Osteoblast (primary cell): ENCODE data around the gene SGPP2. TPM values are rescaled to one million over a fixed set of nuclear protein-coding genes. Genes with fewer than 3 reads are reported as not detected.

Source experiments
- DNase-seq: peaks from one replicate; pipeline ENCODE4 v3.0.0; 2011; ENCODE audit warnings: low spot score, mixed read lengths; ENCODE audit not compliant: insufficient read length; ENCODE audit errors: missing footprints
- H2AFZ ChIP-seq: 2 replicates; pipeline ENCODE4 v1.6.0; 2011; ENCODE audit warnings: mild to moderate bottlenecking, low read length
- H3K27ac ChIP-seq: 2 replicates; pipeline ENCODE4 v1.5.1; 2011; ENCODE audit warnings: mild to moderate bottlenecking, low read depth, low read length, moderate library complexity
- H3K27me3 ChIP-seq: 2 replicates; pipeline ENCODE4 v1.6.0; 2012; ENCODE audit warnings: mild to moderate bottlenecking, control low read depth, inconsistent platforms, low read length, moderate library complexity; ENCODE audit not compliant: insufficient read depth
- H3K36me3 ChIP-seq: 2 replicates; pipeline ENCODE4 v1.5.1; 2011; ENCODE audit warnings: mild to moderate bottlenecking, low read length, control low read depth, moderate library complexity; ENCODE audit not compliant: insufficient read depth
- H3K4me1 ChIP-seq: 2 replicates; pipeline ENCODE4 v1.5.1; 2011; ENCODE audit warnings: mild to moderate bottlenecking, low read length, control low read depth, moderate library complexity; ENCODE audit not compliant: insufficient read depth
- H3K4me2 ChIP-seq: 2 replicates; pipeline ENCODE4 v1.6.0; 2011; ENCODE audit warnings: mild to moderate bottlenecking, low read length; ENCODE audit not compliant: insufficient read depth
- H3K4me3 ChIP-seq: fragments of 200-600 bp; sonication (generic); 3 replicates; pipeline ENCODE4 v1.5.1; 2012; ENCODE audit warnings: mild to moderate bottlenecking, low read length, inconsistent platforms; ENCODE audit not compliant: insufficient read depth
- H3K79me2 ChIP-seq: 2 replicates; pipeline ENCODE4 v1.6.0; 2012; ENCODE audit warnings: mild to moderate bottlenecking, low read length, control low read depth, inconsistent platforms; ENCODE audit not compliant: insufficient read depth
- H3K9me3 ChIP-seq: 2 replicates; pipeline ENCODE4 v1.5.1; 2011; ENCODE audit warnings: low read depth, low read length, control low read depth
- H4K20me1 ChIP-seq: 2 replicates; pipeline ENCODE4 v1.6.0; 2012; ENCODE audit warnings: mild to moderate bottlenecking, low read length, control low read depth; ENCODE audit not compliant: insufficient read depth
- total RNA-seq: library from RNA; depleted of rRNA; stranded (reverse); fragments of >200 nt; gene quantifications from 2 replicates; pipeline ENCODE4 v1.2.3, GENCODE V29; 2012
- TF ChIP-seq, protein P1 (sequence below): IDR thresholded peaks from 2 replicates; pipeline ENCODE4 v1.5.1; 2011; ENCODE audit warnings: mild to moderate bottlenecking, low read depth, low read length, moderate library complexity; ENCODE audit errors: extremely low read depth

SGPP2 gene
- total RNA-seq, 1 donor, result not detected

DNA sequence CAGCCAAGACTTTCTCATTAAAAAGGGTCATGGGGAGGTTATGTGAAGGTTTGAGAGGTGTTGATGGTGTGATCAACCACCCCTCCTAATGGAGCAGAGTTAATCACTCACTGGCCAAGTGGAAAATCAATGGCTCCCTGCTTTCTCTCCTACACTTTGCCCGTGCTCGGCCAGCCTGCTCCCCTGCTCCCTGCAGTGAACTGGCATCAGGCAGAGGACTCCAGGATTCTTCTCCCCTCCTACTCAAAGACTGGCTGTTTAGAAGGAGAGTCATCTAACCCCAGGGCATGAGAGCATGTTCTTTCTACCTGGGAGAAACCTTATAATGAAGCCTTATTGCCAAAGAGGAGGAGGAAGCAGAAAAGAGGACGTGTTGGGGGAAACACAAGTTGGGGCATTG lies 74.9 kb downstream of the SGPP2 start:
- no peaks in the 10 kb centered on the region for H3K79me2 ChIP-seq
- no peak overlapping the region for H3K4me3 ChIP-seq
- no peaks in the 10 kb centered on the region for H3K27me3 ChIP-seq
- H3K27ac ChIP-seq, result no peak overlapping the region
- no peaks in the 10 kb centered on the region for H4K20me1 ChIP-seq
- H3K4me1 ChIP-seq, result no peaks in the 10 kb centered on the region
- H3K36me3 ChIP-seq, result no peaks in the 10 kb centered on the region
- TF ChIP-seq, protein P1, sequence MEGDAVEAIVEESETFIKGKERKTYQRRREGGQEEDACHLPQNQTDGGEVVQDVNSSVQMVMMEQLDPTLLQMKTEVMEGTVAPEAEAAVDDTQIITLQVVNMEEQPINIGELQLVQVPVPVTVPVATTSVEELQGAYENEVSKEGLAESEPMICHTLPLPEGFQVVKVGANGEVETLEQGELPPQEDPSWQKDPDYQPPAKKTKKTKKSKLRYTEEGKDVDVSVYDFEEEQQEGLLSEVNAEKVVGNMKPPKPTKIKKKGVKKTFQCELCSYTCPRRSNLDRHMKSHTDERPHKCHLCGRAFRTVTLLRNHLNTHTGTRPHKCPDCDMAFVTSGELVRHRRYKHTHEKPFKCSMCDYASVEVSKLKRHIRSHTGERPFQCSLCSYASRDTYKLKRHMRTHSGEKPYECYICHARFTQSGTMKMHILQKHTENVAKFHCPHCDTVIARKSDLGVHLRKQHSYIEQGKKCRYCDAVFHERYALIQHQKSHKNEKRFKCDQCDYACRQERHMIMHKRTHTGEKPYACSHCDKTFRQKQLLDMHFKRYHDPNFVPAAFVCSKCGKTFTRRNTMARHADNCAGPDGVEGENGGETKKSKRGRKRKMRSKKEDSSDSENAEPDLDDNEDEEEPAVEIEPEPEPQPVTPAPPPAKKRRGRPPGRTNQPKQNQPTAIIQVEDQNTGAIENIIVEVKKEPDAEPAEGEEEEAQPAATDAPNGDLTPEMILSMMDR, result no peak
- no peak overlapping the region for H2AFZ ChIP-seq
- DNase-seq, result no peak
- no peak overlapping the region for H3K4me2 ChIP-seq
- H3K9me3 ChIP-seq, result no peaks in the 10 kb centered on the region

DNA sequence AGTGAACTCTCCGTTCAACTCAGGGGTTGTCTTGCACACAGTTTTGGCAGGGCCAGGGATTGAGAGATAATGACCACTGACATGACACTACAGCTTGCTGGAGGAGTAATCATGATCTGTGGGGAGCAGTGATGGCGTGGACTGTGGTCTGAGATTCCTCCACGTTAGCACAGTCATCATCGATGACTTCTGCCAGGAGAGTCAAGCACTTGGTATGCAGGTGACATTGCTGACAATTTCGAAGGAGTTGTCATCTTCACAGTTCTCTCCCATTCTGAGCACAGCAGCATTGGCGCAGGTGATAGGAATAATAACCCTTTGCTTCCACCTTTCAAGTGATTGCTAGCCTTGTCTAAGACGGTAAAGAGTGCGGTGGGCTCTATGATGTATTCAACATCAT lies 79.8 kb downstream of the SGPP2 start:
- Histone ChIP-seq H4K20me1 (no peaks in the 10 kb centered on the region), H3K36me3 (no peaks in the 10 kb centered on the region), H3K27ac (no peak overlapping the region), H3K4me1 (no peaks in the 10 kb centered on the region), H3K79me2 (no peaks in the 10 kb centered on the region), H2AFZ (no peak overlapping the region), H3K9me3 (no peaks in the 10 kb centered on the region), H3K4me3 (no peak overlapping the region), H3K4me2 (no peak overlapping the region), H3K27me3 (no peaks in the 10 kb centered on the region)
- TF ChIP-seq, protein P1, result no peak
- no peak for DNase-seq

DNA sequence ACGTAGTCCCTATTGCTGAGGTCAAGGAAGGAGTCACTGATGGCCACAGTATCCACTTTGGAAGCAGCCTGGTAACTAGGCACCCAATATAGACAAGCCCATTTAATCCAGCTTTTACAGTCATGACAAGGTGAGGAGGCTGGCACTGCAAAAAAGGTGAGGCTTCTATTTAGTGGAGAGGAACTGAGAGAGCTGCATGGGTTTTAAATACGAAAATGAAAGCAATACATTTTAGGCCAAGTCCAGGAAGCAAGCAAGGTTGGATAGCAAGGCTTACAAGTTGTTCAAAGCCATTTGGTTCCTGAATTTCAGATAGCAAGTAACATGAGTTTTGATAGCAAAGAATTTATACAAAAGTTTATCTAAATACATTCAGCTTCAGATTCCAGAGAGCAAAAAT lies 80.4 kb downstream of the SGPP2 start:
- TF ChIP-seq, protein P1, result no peak
- no peaks in the 10 kb centered on the region for H4K20me1 ChIP-seq
- H3K27ac ChIP-seq, result no peak overlapping the region
- no peak overlapping the region for H3K4me3 ChIP-seq
- H3K36me3 ChIP-seq, result no peaks in the 10 kb centered on the region
- H3K4me2 ChIP-seq, result no peak overlapping the region
- DNase-seq, result no peak
- no peaks in the 10 kb centered on the region for H3K9me3 ChIP-seq
- no peak overlapping the region for H2AFZ ChIP-seq
- H3K27me3 ChIP-seq, result no peaks in the 10 kb centered on the region
- no peaks in the 10 kb centered on the region for H3K79me2 ChIP-seq
- H3K4me1 ChIP-seq, result no peaks in the 10 kb centered on the region

DNA sequence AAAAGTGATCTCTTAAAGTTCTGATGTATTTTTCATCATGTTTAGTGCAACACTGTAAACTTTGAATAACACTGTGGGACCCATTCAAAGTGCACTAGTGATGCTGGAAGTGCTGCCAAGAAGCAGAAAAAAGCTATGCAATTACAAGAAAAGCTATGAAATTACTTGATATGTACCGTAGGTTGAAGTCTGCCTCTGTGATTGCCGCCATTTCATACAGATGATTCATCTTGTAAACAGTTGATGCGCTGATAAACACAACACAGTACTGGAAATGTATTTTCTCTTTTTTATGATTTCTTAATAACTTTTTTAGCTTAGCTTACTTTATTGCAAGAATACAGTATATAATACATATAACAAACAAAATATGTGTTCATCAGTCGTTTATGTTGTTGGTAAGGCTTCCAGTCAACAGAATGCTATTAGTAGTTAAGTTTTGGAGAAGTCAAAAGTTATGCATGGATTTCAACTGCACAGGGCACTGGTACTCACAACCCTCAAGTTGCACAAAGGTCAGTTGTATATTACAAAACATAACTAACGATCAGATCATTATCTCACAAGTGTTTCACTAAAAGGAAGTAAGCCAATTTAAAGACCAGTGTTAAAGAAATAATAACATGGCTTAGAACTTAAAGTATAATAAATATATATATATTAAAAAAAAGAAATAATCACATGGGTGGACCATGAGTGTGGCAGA lies 82.0 kb downstream of the SGPP2 start:
- no peak overlapping the region for H3K4me2 ChIP-seq
- no peak overlapping the region for H2AFZ ChIP-seq
- no peaks in the 10 kb centered on the region for H4K20me1 ChIP-seq
- no peak for DNase-seq
- no peak overlapping the region for H3K27ac ChIP-seq
- no peaks in the 10 kb centered on the region for H3K36me3 ChIP-seq
- no peaks in the 10 kb centered on the region for H3K4me1 ChIP-seq
- no peaks in the 10 kb centered on the region for H3K9me3 ChIP-seq
- TF ChIP-seq, protein P1, result no peak
- no peaks in the 10 kb centered on the region for H3K79me2 ChIP-seq
- no peaks in the 10 kb centered on the region for H3K27me3 ChIP-seq
- no peak overlapping the region for H3K4me3 ChIP-seq
